Thoracic aorta (tissue), 2 donors: ENCODE results near the gene UCP1. TPM values are rescaled to one million over a fixed set of nuclear protein-coding genes. Genes with fewer than 3 reads are reported as not detected.

Source experiments
- ATAC-seq: fragments of 150-250 bp; one replicate; pipeline ENCODE4 v1.8.0; 2017; ENCODE audit warnings: low read depth; ENCODE audit not compliant: insufficient number of reproducible peaks, low FRiP score
- DNase-seq: peaks from one replicate; pipeline ENCODE4 v3.0.0-alpha.2; 2020; ENCODE audit warnings: low spot score
- H3K27ac ChIP-seq, 2 donors: fragments of 200-600 bp; sonication (generic); 1 replicate in 1 of 2; 2 replicates in 1 of 2; pipeline ENCODE4 v1.5.1; 2016; ENCODE audit warnings: mild to moderate bottlenecking in 2 of 2, moderate library complexity in 2 of 2
- H3K27me3 ChIP-seq: fragments of 200-600 bp; sonication (generic); replicated peaks from 2 replicates; pipeline ENCODE4 v1.6.0; 2016; ENCODE audit warnings: mild to moderate bottlenecking; ENCODE audit not compliant: insufficient read depth
- H3K36me3 ChIP-seq: fragments of 200-600 bp; sonication (generic); one replicate; pipeline ENCODE4 v1.5.1; 2016
- H3K4me1 ChIP-seq, 2 donors: fragments of 200-600 bp; sonication (generic); 1 replicate in 1 of 2; 2 replicates in 1 of 2; pipeline versions ENCODE4 v1.5.1 to v1.6.0; 2016; ENCODE audit warnings: low read depth in 2 of 2, mild to moderate bottlenecking in 1 of 2; ENCODE audit not compliant: control insufficient read depth in 1 of 2
- H3K4me3 ChIP-seq: fragments of 200-600 bp; sonication (generic); 2 replicates; pipeline ENCODE4 v1.5.1; 2016; ENCODE audit warnings: mild to moderate bottlenecking
- H3K9me3 ChIP-seq: fragments of 200-600 bp; sonication (generic); 2 replicates; pipeline ENCODE4 v1.5.1; 2016
- CTCF ChIP-seq: fragments of 200-600 bp; sonication (generic); IDR thresholded peaks from one replicate; pipeline ENCODE4 v1.5.1; 2019; ENCODE audit warnings: antibody characterized with exemption
- total RNA-seq, 2 donors: library from RNA; depleted of rRNA; stranded (reverse); fragments of >200 nt; gene quantifications; one replicate each; pipeline versions ENCODE4 v1.1.0 to v1.2.3, GENCODE V29; 2016

The UCP1 gene, protein sequence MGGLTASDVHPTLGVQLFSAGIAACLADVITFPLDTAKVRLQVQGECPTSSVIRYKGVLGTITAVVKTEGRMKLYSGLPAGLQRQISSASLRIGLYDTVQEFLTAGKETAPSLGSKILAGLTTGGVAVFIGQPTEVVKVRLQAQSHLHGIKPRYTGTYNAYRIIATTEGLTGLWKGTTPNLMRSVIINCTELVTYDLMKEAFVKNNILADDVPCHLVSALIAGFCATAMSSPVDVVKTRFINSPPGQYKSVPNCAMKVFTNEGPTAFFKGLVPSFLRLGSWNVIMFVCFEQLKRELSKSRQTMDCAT
- not detected for total RNA-seq

DNA sequence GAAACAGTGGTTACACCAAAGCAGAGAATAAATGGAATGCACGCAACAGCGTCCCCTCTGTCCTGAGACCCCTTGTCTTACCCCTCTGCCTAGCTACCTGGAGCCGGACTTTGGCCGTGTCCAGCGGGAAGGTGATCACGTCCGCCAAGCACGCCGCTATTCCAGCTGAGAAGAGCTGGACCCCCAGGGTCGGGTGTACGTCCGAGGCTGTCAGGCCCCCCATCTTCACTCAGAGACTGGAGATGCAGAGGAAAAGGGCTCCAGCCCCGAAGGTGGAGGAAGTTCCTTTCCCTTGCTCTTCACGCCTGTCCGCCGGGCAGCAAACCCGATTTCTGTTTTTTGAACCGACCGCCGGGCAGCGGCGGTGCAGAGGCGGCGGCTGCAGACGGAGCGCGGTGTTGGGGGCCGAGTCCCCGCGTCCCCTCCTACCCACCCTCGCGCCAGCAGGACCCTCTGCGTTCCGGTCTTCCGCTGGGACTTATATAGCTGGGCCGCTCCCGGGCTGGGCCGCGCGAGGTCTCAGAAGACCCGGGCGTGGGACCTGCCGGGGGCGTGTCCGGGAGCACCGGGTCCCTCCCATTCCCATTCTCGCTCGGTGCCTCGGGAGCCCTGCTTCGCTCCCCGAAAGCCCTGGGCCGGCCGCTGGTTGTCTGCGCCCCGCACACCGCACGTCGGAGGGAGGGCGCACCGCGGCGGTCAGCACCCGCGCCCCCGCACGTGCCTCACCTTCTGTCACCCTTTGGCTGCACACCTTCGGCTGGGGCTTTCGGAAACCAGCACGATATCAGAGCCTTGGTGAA, at the start of gene UCP1:
TSS of gene UCP1 (minus strand) at position 455 of the 800 bp plus-strand sequence. CDS start at position 223, 232 bp downstream.
- TF ChIP-seq CTCF: no peak

GRCh38 chr4:140617499-140618248, 48.9 kb upstream of the UCP1 start:
- H3K27me3 ChIP-seq: no peaks in the 10 kb centered on the region
- no peak for TF ChIP-seq CTCF
- no peaks in the 10 kb centered on the region for H3K4me1 ChIP-seq
- H3K36me3 ChIP-seq: peaks cover 3% of the 10 kb centered on the region
- H3K4me3 ChIP-seq: no peak overlapping the region
- no peak overlapping the region for H3K27ac ChIP-seq
- ATAC-seq (no peak), DNase-seq (no peak)
- no peaks in the 10 kb centered on the region for H3K9me3 ChIP-seq

More for the DNA sequence above, at the start of gene UCP1:
- Histone ChIP-seq H3K4me3 (peak within 1 kb of the TSS; percentile 73), H3K36me3 (no peaks in the 10 kb centered on the region), H3K4me1 (peaks cover 8 to 15% of the 10 kb centered on the region in 2 donors), H3K27me3 (no peaks in the 10 kb centered on the region), H3K9me3 (peaks cover 6% of the 10 kb centered on the region), H3K27ac (no peak within 1 kb of the TSS)
- ATAC-seq: no peak
- DNase-seq: no peak

DNA sequence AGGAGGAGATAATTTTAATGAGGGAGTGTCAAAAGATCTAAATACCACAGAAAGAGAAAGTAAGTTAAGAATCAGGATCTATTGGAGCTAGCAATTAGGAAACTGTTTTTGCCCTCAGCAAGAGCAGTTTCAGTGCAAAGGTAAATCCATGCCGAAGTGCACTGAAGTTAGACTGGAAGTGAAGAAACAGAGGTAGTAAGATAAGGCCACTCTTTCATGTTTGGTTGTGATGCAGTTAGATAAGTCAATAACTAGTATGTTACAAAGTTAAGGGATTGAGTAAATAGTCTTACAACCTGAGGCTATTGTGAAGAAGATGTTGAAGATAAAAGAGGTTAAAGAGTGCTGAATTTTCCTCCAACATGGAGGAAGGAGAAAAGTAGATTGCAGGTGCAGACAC, 46.7 kb upstream of the UCP1 start:
- Histone ChIP-seq H3K9me3 (no peaks in the 10 kb centered on the region), H3K27me3 (no peaks in the 10 kb centered on the region), H3K27ac (no peak overlapping the region), H3K4me1 (no peaks in the 10 kb centered on the region), H3K4me3 (no peak overlapping the region), H3K36me3 (no peaks in the 10 kb centered on the region)
- TF ChIP-seq CTCF: no peak
- DNase-seq: no peak
- ATAC-seq: no peak

DNA sequence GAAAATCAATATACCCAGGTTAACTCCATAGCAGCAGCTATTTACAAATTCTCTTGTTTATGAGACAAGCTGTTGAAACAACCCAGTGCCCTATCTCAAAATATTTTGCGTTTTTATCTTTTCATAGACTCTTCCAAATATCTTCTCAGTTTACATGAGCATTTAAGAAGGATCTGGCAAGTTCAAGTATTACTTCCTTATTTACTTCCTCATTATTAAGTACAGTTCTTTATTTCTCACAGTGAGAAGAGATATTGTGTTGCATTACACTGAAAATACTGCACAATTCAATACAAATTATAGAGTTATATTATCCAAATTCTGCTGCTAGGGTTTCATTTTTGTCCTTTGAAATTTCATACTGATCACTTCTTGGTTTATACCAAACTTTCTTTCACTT, 43.6 kb upstream of the UCP1 start:
- ATAC-seq (no peak), DNase-seq (no peak)
- no peak for TF ChIP-seq CTCF
- Histone ChIP-seq H3K27ac (no peak overlapping the region), H3K36me3 (no peaks in the 10 kb centered on the region), H3K4me3 (no peak overlapping the region), H3K27me3 (no peaks in the 10 kb centered on the region), H3K9me3 (no peaks in the 10 kb centered on the region), H3K4me1 (peaks cover 0 to 6% of the 10 kb centered on the region in 2 donors)

- H3K36me3 ChIP-seq: no peaks in the 10 kb centered on the region
- H3K4me3 ChIP-seq: no peak overlapping the region
- no peak for TF ChIP-seq CTCF
- H3K9me3 ChIP-seq: no peaks in the 10 kb centered on the region
- no peak overlapping the region for H3K27ac ChIP-seq
- H3K27me3 ChIP-seq: no peaks in the 10 kb centered on the region
- ATAC-seq: no peak
- DNase-seq: no peak
- peaks cover 0 to 6% of the 10 kb centered on the region in 2 donors for H3K4me1 ChIP-seq
Measured at GRCh38 chr4:140611854-140612253, 43.1 kb upstream of the UCP1 start.
